A673 (cell line): ENCODE results near the gene CNTNAP3.
"Not testable (repeated sequence)": the region's sequence is repeated elsewhere in the genome, so short reads cannot be mapped to it uniquely, and the experiment has no call there.

Experiments
- EZH2 ChIP-seq: fragments of 200-600 bp; sonication (generic); IDR thresholded peaks from 2 replicates; pipeline ENCODE4 v1.6.1; 2017; ENCODE audit warnings: borderline replicate concordance, low read depth, mild to moderate bottlenecking, mixed read lengths, antibody characterized with exemption, low read length; ENCODE audit not compliant: poor library complexity, severe bottlenecking
- TF ChIP-seq, protein P1 (sequence below): fragments of 300-800, 200-600 bp; sonication (generic); conservative IDR thresholded peaks from 2 replicates; pipeline ENCODE4 v1.5.1; 2017; ENCODE audit warnings: low read depth, mild to moderate bottlenecking, antibody characterized with exemption, low read length, moderate library complexity, mixed read lengths

- not testable (repeated sequence) for TF ChIP-seq EZH2
- TF ChIP-seq, protein P1, sequence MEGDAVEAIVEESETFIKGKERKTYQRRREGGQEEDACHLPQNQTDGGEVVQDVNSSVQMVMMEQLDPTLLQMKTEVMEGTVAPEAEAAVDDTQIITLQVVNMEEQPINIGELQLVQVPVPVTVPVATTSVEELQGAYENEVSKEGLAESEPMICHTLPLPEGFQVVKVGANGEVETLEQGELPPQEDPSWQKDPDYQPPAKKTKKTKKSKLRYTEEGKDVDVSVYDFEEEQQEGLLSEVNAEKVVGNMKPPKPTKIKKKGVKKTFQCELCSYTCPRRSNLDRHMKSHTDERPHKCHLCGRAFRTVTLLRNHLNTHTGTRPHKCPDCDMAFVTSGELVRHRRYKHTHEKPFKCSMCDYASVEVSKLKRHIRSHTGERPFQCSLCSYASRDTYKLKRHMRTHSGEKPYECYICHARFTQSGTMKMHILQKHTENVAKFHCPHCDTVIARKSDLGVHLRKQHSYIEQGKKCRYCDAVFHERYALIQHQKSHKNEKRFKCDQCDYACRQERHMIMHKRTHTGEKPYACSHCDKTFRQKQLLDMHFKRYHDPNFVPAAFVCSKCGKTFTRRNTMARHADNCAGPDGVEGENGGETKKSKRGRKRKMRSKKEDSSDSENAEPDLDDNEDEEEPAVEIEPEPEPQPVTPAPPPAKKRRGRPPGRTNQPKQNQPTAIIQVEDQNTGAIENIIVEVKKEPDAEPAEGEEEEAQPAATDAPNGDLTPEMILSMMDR, result not testable (repeated sequence)
Measured at GRCh38 chr9:39085311-39085710, 202.7 kb downstream of the CNTNAP3 start.
